ENCODE data around the gene GLP2R.
"Not testable (repeated sequence)": the region's sequence is repeated elsewhere in the genome, so short reads cannot be mapped to it uniquely, and the experiment has no call there.

- not testable (repeated sequence) for TF ChIP-seq CTCF (IDR thresholded peaks at IDR 0.05; ENCODE audit: poor library complexity, severe bottlenecking); POLR2AphosphoS5 (IDR thresholded peaks at IDR 0.05); EP300 (conservative IDR thresholded peaks at IDR 0.05; ENCODE audit: poor library complexity, severe bottlenecking)
Measured at GRCh38 chr17:9921216-9921615, 95.5 kb downstream of the GLP2R start.
